HL-60/S4 treated with phorbol 12-myristate 13-acetate at 8.2 ng/mL for 4 days and 3 days (cell line): Measurements from ENCODE around the gene KANSL1.

Experiments
- in situ Hi-C: fragments of 300-500 bp; cut with MboI; formaldehyde crosslinking; loops from 2 replicates; pipeline ENCODE4 v1.15.0; 2022; ENCODE audit warnings: low sequenced_read_pairs

KANSL1 gene

GRCh38 chr17:45987706-45988105 is 205.5 kb downstream of the KANSL1 start:
- in situ Hi-C loops = no loop called here

DNA sequence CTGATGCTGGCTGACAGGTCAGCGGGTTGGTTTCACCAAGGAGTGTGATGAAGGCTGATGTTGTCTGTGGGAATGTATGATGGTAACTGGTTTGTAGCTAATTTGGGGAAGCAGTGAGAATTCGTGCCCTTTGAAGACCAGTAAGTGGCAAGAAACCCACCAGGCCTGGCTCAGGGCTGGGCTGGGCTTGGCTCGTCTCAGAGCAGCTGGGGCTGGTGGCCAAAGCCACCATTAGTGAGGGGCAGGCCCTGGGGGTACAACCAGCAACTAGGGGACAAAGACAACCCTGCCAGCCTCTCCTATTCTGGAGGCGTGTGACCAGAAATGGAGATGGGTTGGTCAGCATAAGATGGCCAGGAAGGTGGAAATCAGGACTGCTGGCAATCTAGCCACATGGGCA is 207.2 kb downstream of the KANSL1 start:
- in situ Hi-C loops = no loop called here

- in situ Hi-C loops = no loop called here
Observed at GRCh38 chr17:45985447-45985846, 207.8 kb downstream of the KANSL1 start.

GRCh38 chr17:45984368-45984767 is 208.9 kb downstream of the KANSL1 start:
- in situ Hi-C loops = no loop called here

GRCh38 chr17:45983614-45984310 is 209.5 kb downstream of the KANSL1 start:
- in situ Hi-C loops = no loop called here

DNA sequence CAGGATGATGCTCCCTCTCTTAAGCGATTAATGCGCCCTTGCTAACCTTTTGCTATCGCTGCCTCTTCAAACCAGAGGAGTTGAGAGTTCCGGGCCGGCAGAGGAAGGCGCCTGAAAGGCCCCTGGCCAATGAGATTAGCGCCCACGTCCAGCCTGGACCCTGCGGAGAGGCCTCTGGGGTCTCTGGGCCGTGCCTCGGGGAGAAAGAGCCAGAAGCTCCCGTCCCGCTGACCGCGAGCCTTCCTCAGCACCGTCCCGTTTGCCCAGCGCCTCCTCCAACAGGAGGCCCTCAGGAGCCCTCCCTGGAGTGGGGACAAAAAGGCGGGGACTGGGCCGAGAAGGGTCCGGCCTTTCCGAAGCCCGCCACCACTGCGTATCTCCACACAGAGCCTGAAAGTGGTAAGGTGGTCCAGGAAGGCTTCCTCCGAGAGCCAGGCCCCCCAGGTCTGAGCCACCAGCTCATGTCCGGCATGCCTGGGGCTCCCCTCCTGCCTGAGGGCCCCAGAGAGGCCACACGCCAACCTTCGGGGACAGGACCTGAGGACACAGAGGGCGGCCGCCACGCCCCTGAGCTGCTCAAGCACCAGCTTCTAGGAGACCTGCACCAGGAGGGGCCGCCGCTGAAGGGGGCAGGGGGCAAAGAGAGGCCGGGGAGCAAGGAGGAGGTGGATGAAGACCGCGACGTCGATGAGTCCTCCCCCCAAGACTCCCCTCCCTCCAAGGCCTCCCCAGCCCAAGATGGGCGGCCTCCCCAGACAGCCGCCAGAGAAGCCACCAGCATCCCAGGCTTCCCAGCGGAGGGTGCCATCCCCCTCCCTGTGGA is 210.2 kb downstream of the KANSL1 start:
- in situ Hi-C loops = no loop called here

GRCh38 chr17:45981306-45981705 is 211.9 kb downstream of the KANSL1 start:
- in situ Hi-C loops = no loop called here

DNA sequence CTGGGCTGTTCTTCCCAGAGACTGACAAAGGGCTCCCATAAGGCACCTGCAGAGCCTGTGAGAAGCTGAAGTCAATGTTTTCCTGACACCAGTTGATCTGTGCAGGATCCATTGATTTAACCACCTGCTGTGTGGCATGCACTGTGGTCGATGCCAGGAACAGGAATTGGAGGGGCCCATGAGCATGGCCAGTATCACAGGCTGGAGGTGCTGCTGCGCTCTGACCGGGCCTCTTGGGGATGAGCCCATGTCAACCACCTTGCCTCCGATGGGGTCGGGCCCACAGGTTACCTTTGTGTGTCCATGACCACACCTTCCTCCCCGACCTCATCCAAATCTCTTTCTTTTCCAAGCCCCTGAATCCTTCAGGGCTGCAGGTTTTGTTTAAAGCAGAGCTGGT is 212.4 kb downstream of the KANSL1 start:
- in situ Hi-C loops = no loop called here
